ENCODE results near the gene CENPE.

GRCh38 chr4:103168993-103169392 lies 29.1 kb downstream of the CENPE start:
- TF ChIP-seq CTCF (IDR thresholded peaks at IDR 0.05) (no peak), POLR2A (IDR thresholded peaks at IDR 0.05) (no peak)
